HFFc6 (cell line): Measurements from ENCODE around the gene PPP1R2B. TPM values are rescaled to one million over a fixed set of nuclear protein-coding genes. Genes with fewer than 3 reads are reported as not detected.

Experiments
- DNase-seq: peaks from one replicate; pipeline ENCODE4 v3.0.0-alpha.2; 2018
- H3K27ac Mint-ChIP-seq: 2 replicates; pipeline ENCODE4 v1.8.0; 2020; ENCODE audit warnings: mild to moderate bottlenecking, mixed read lengths
- H3K27me3 Mint-ChIP-seq: 2 replicates; pipeline ENCODE4 v1.8.0; 2021; ENCODE audit warnings: mild to moderate bottlenecking, moderate library complexity, mixed read lengths; ENCODE audit not compliant: insufficient read depth
- H3K36me3 Mint-ChIP-seq: 2 replicates; pipeline ENCODE4 v1.8.0; 2021; ENCODE audit warnings: low read depth, mixed read lengths
- H3K4me1 Mint-ChIP-seq: 2 replicates; pipeline ENCODE4 v1.8.0; 2020; ENCODE audit warnings: low read depth, mixed read lengths
- H3K4me3 Mint-ChIP-seq: 2 replicates; pipeline ENCODE4 v1.8.0; 2020; ENCODE audit warnings: mild to moderate bottlenecking, moderate library complexity, mixed read lengths
- H3K9me3 Mint-ChIP-seq: 2 replicates; pipeline ENCODE4 v1.8.0; 2020; ENCODE audit warnings: mild to moderate bottlenecking, mixed read lengths
- CTCF ChIP-seq: fragments of 200-600 bp; sonication (generic); IDR thresholded peaks from 2 replicates; pipeline ENCODE4 v1.5.0; 2021; ENCODE audit warnings: antibody characterized with exemption, mild to moderate bottlenecking
- total RNA-seq, 6 experiments: library from RNA; stranded (reverse); fragmentation: NEBNext Ultra II Directional; extraction: Animal tissue kit (Norgen Biotek cat#: 25700); gene quantifications; 2 replicates in 1 of 6; 3 replicates in 5 of 6; pipeline ENCODE4 v1.2.3, GENCODE V29; 2021

The PPP1R2B gene
- total RNA-seq, 6 experiments from 2014 or later: not detected

GRCh38 chr5:156815988-156816599 is 34.0 kb upstream of the PPP1R2B start:
- TF ChIP-seq CTCF: peak; percentile 65
- Mint-ChIP-seq H3K27me3 (no peaks in the 10 kb centered on the region), H3K9me3 (peaks cover 1% of the 10 kb centered on the region), H3K27ac (no peak overlapping the region), H3K4me1 (no peaks in the 10 kb centered on the region), H3K4me3 (no peak overlapping the region), H3K36me3 (no peaks in the 10 kb centered on the region)
- peak; percentile 4 for DNase-seq

GRCh38 chr5:156819537-156819936 is 30.6 kb upstream of the PPP1R2B start:
- H3K36me3 Mint-ChIP-seq: no peaks in the 10 kb centered on the region
- no peaks in the 10 kb centered on the region; the same call in 1 of the 2 replicates for H3K27me3 Mint-ChIP-seq
- no peak overlapping the region for H3K27ac Mint-ChIP-seq
- no peak for TF ChIP-seq CTCF
- no peaks in the 10 kb centered on the region for H3K4me1 Mint-ChIP-seq
- H3K4me3 Mint-ChIP-seq: no peak overlapping the region
- peaks cover 7% of the 10 kb centered on the region; the same call in 1 of the 2 replicates for H3K9me3 Mint-ChIP-seq
- no peak for DNase-seq

- Mint-ChIP-seq H3K27ac (no peak overlapping the region), H3K4me3 (no peak overlapping the region), H3K9me3 (peaks cover 7% of the 10 kb centered on the region; the same call in 1 of the 2 replicates), H3K27me3 (no peaks in the 10 kb centered on the region; the same call in 1 of the 2 replicates), H3K36me3 (no peaks in the 10 kb centered on the region), H3K4me1 (no peaks in the 10 kb centered on the region)
- no peak for DNase-seq
- no peak for TF ChIP-seq CTCF
Observed at GRCh38 chr5:156819967-156820581, 30.0 kb upstream of the PPP1R2B start.

GRCh38 chr5:156824241-156824640 is 25.9 kb upstream of the PPP1R2B start:
- Mint-ChIP-seq H3K4me1 (no peaks in the 10 kb centered on the region), H3K27ac (no peak overlapping the region), H3K9me3 (peaks cover 25% of the 10 kb centered on the region), H3K27me3 (no peaks in the 10 kb centered on the region; the same call in 1 of the 2 replicates), H3K4me3 (no peak overlapping the region), H3K36me3 (no peaks in the 10 kb centered on the region)
- DNase-seq: no peak
- TF ChIP-seq CTCF: no peak

GRCh38 chr5:156824800-156825199 is 25.3 kb upstream of the PPP1R2B start:
- H3K27me3 Mint-ChIP-seq: no peaks in the 10 kb centered on the region; the same call in 1 of the 2 replicates
- peaks cover 26% of the 10 kb centered on the region for H3K9me3 Mint-ChIP-seq
- no peaks in the 10 kb centered on the region for H3K4me1 Mint-ChIP-seq
- H3K4me3 Mint-ChIP-seq: no peak overlapping the region
- H3K27ac Mint-ChIP-seq: no peak overlapping the region
- peak; percentile 5 for DNase-seq
- peak; percentile 41; the same call in 1 of the 2 replicates for TF ChIP-seq CTCF
- H3K36me3 Mint-ChIP-seq: no peaks in the 10 kb centered on the region
